HG02938 (cell line): ENCODE results near the gene PTGR3.

Experiments used
- ATAC-seq: cut with Tn5 transposase; IDR thresholded peaks from one replicate; pipeline ENCODE4 v1.9.1; 2021; ENCODE audit warnings: mild to moderate bottlenecking, moderate library complexity; ENCODE audit not compliant: unreplicated experiment

The PTGR3 gene

GRCh38 chr18:75172299-75173124, 36.4 kb downstream of the PTGR3 start:
- ATAC-seq: peak; percentile 2

GRCh38 chr18:75170916-75171315, 38.0 kb downstream of the PTGR3 start:
- no peak for ATAC-seq

GRCh38 chr18:75170022-75170789, 38.7 kb downstream of the PTGR3 start:
- ATAC-seq: no peak

- ATAC-seq: no peak
These were observed 39.5 kb downstream of the PTGR3 start for GRCh38 chr18:75169411-75169810.

- ATAC-seq: no peak
These were observed 40.3 kb downstream of the PTGR3 start for GRCh38 chr18:75168619-75169018.

- ATAC-seq: no peak
These were observed 41.0 kb downstream of the PTGR3 start for GRCh38 chr18:75167759-75168618.

GRCh38 chr18:75167137-75167536, 41.8 kb downstream of the PTGR3 start:
- no peak for ATAC-seq

- no peak for ATAC-seq
These were observed 43.0 kb downstream of the PTGR3 start for GRCh38 chr18:75165926-75166325.

- ATAC-seq: no peak
These were observed 44.5 kb downstream of the PTGR3 start for GRCh38 chr18:75164479-75164878.

GRCh38 chr18:75163736-75164135, 45.2 kb downstream of the PTGR3 start:
- ATAC-seq: no peak

GRCh38 chr18:75162978-75163377, 46.0 kb downstream of the PTGR3 start:
- ATAC-seq: no peak

- no peak for ATAC-seq
These were observed 46.5 kb downstream of the PTGR3 start for GRCh38 chr18:75162467-75162866.

GRCh38 chr18:75161256-75162028, 47.5 kb downstream of the PTGR3 start:
- peak; percentile 61 for ATAC-seq

- no peak for ATAC-seq
These were observed 48.6 kb downstream of the PTGR3 start for GRCh38 chr18:75160364-75160763.

GRCh38 chr18:75159646-75160356, 49.1 kb downstream of the PTGR3 start:
- no peak for ATAC-seq

- no peak for ATAC-seq
These were observed 49.8 kb downstream of the PTGR3 start for GRCh38 chr18:75159238-75159518.
